Measurements from ENCODE around the gene RXRA. TPM values are rescaled to one million over a fixed set of nuclear protein-coding genes. Genes with fewer than 3 reads are reported as not detected.

RXRA gene
- total and polyA plus RNA-seq, 2 of the 13 experiments (the other 11 are each of a cell fraction or from before 2014, with no cell fraction given): 18.9 to 29.2 TPM

- TF ChIP-seq ZNF512B (CRISPR knock-in tag; IDR thresholded peaks at IDR 0.05; ENCODE audit: borderline replicate concordance) (no peak), POLR2A (IDR thresholded peaks at IDR 0.05; ENCODE audit: insufficient read depth in 1 of 2, low read depth in 2 of 2, low read length in 2 of 2) (no peak), SIX4 (CRISPR knock-in tag; IDR thresholded peaks at IDR 0.05) (no peak), ZFP82 (CRISPR knock-in tag; IDR thresholded peaks at IDR 0.05; ENCODE audit: borderline replicate concordance) (no peak), ZC3H4 (CRISPR knock-in tag; IDR thresholded peaks at IDR 0.05; ENCODE audit: borderline replicate concordance) (no peak), MAFG (CRISPR knock-in tag; IDR thresholded peaks at IDR 0.05) (no peak), ZFP41 (CRISPR knock-in tag; IDR thresholded peaks at IDR 0.05; ENCODE audit: borderline replicate concordance) (no peak), GTF2F1 (IDR thresholded peaks at IDR 0.05; ENCODE audit: low read length) (no peak), ZMAT5 (CRISPR knock-in tag; IDR thresholded peaks at IDR 0.05; ENCODE audit: borderline replicate concordance, low read depth) (no peak), PHF21A (CRISPR knock-in tag; IDR thresholded peaks at IDR 0.05) (peak; percentile 58), ZBTB2 (CRISPR knock-in tag; IDR thresholded peaks at IDR 0.05; ENCODE audit: low read depth) (no peak), HOXA3 (CRISPR knock-in tag; IDR thresholded peaks at IDR 0.05) (peak; percentile 56; the same call in 1 of the 2 replicates), GLI4 (CRISPR knock-in tag; IDR thresholded peaks at IDR 0.05; ENCODE audit: borderline replicate concordance) (no peak), ZNF572 (CRISPR knock-in tag; IDR thresholded peaks at IDR 0.05) (no peak), ZBTB46 (CRISPR knock-in tag; IDR thresholded peaks at IDR 0.05; ENCODE audit: borderline replicate concordance) (0 out of 2 replicates have a peak, but pooled peaks have one; percentile 56), HNRNPUL1 (IDR thresholded peaks at IDR 0.05; ENCODE audit: low read depth, low read length) (no peak), ZNF639 (CRISPR knock-in tag; conservative IDR thresholded peaks at IDR 0.05) (no peak), ATF1 (CRISPR knock-in tag; IDR thresholded peaks at IDR 0.05) (no peak), HOXA9 (CRISPR knock-in tag; IDR thresholded peaks at IDR 0.05; ENCODE audit: borderline replicate concordance) (no peak)
Measured at GRCh38 chr9:134320868-134321471, 5.3 kb upstream of the RXRA start (continued).
